NB4 (cell line): ENCODE measurements around the gene ZNF469.

Experiments
- MYC ChIP-seq: IDR thresholded peaks from 2 replicates; pipeline ENCODE4 v1.6.1; 2011; ENCODE audit warnings: low read depth, low read length
- POLR2A ChIP-seq: IDR thresholded peaks from 2 replicates; pipeline ENCODE4 v1.6.1; 2011; ENCODE audit warnings: mild to moderate bottlenecking; ENCODE audit not compliant: insufficient read length; ENCODE audit errors: extremely low read depth
- TF ChIP-seq, protein P1 (sequence below): IDR thresholded peaks from 2 replicates; pipeline ENCODE4 v1.6.1; 2011; ENCODE audit warnings: low read depth, low read length
- TF ChIP-seq, protein P2 (sequence below): IDR thresholded peaks from one replicate; pipeline ENCODE4 v1.5.1; 2012; ENCODE audit warnings: low read depth, low read length

DNA sequence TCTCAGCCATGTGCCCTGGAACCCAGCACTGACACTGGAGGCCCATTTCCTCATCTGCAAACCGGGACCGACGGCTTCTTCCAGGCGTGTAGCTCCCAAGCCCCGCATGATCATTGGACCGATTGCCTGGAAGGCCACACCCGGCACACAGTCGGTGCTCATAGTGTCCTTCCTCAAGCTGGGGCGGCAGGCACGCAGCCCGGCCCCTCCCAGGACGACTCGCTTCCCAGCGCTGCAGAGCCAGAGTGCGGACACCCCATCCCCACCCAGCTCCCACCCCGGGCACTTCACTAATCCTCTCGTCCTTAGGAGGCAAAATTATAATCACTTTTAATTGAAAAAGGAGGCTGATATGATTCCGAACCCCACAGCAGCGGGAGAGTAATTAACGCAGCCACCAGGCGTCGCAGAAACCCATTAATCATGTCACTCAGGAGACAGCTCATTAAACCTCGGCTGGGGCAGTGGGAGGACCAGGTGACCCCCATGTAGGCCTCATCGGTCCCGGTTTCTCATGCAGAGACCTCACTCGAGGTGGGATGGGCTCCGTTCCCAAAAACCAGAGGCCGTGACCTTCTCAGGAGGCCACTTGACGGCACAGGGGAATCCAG, 33.1 kb downstream of the ZNF469 start:
- TF ChIP-seq, protein P1, sequence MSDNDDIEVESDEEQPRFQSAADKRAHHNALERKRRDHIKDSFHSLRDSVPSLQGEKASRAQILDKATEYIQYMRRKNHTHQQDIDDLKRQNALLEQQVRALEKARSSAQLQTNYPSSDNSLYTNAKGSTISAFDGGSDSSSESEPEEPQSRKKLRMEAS: no peak
- TF ChIP-seq, protein P2, sequence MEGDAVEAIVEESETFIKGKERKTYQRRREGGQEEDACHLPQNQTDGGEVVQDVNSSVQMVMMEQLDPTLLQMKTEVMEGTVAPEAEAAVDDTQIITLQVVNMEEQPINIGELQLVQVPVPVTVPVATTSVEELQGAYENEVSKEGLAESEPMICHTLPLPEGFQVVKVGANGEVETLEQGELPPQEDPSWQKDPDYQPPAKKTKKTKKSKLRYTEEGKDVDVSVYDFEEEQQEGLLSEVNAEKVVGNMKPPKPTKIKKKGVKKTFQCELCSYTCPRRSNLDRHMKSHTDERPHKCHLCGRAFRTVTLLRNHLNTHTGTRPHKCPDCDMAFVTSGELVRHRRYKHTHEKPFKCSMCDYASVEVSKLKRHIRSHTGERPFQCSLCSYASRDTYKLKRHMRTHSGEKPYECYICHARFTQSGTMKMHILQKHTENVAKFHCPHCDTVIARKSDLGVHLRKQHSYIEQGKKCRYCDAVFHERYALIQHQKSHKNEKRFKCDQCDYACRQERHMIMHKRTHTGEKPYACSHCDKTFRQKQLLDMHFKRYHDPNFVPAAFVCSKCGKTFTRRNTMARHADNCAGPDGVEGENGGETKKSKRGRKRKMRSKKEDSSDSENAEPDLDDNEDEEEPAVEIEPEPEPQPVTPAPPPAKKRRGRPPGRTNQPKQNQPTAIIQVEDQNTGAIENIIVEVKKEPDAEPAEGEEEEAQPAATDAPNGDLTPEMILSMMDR: no peak
- TF ChIP-seq MYC (no peak), POLR2A (no peak)
